Gastroesophageal sphincter (tissue), 3 donors: ENCODE results near the gene NFATC2.

Experiments
- EP300 ChIP-seq: sonication (generic); formaldehyde crosslinking; IDR thresholded peaks from one replicate; pipeline ENCODE4 v1.6.1; 2017; ENCODE audit warnings: antibody characterized with exemption, mild to moderate bottlenecking
- POLR2A ChIP-seq, 2 donors: fragments of 450-650 bp; IDR thresholded peaks; one replicate each; pipeline ENCODE4 v1.6.1; 2017; ENCODE audit warnings: antibody characterized with exemption in 2 of 2, mild to moderate bottlenecking in 2 of 2, moderate library complexity in 1 of 2
- POLR2AphosphoS5 ChIP-seq: sonication (generic); formaldehyde crosslinking; IDR thresholded peaks from one replicate; pipeline ENCODE4 v1.6.1; 2017; ENCODE audit warnings: antibody characterized with exemption
- TF ChIP-seq, protein P1 (sequence below), 4 experiments: fragments of 200-600 bp in 2 of 4; fragments of 450-650 bp in 2 of 4; sonication (generic) in 1 of 4; IDR thresholded peaks; one replicate each; pipeline ENCODE4 v1.5.1; 2017 to 2019; ENCODE audit warnings: antibody characterized with exemption in 4 of 4, mild to moderate bottlenecking in 2 of 4, moderate library complexity in 2 of 4

DNA sequence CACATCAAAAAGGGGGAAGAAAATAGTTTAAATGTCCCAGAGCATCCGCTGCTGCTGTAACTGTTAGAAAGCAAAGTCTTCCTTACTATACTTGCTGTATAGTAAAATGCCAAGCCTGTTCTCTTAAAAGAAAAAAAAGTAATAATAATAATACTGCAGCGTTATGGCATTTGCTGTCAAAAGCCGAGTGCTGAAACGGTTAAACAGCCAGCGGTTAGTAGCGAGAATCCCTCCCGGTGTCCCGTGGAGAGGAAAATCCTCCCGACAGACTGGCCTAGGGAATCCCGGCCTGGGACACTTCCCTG is 19.5 kb upstream of the NFATC2 start:
- no peak for TF ChIP-seq POLR2AphosphoS5
- TF ChIP-seq, protein P1, sequence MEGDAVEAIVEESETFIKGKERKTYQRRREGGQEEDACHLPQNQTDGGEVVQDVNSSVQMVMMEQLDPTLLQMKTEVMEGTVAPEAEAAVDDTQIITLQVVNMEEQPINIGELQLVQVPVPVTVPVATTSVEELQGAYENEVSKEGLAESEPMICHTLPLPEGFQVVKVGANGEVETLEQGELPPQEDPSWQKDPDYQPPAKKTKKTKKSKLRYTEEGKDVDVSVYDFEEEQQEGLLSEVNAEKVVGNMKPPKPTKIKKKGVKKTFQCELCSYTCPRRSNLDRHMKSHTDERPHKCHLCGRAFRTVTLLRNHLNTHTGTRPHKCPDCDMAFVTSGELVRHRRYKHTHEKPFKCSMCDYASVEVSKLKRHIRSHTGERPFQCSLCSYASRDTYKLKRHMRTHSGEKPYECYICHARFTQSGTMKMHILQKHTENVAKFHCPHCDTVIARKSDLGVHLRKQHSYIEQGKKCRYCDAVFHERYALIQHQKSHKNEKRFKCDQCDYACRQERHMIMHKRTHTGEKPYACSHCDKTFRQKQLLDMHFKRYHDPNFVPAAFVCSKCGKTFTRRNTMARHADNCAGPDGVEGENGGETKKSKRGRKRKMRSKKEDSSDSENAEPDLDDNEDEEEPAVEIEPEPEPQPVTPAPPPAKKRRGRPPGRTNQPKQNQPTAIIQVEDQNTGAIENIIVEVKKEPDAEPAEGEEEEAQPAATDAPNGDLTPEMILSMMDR (IDR thresholded peaks at IDR 0.05) = no peak
- no peak for TF ChIP-seq POLR2A (IDR thresholded peaks at IDR 0.05)
- TF ChIP-seq EP300 = no peak
